Activated CD8-positive, alpha-beta memory T cell treated with anti-CD3 and anti-CD28 coated beads, Interleukin-2, amount 50 U/mL, for 1 hour (primary cell): ENCODE measurements around the gene C3orf62.

Experiments used
- DNase-seq: peaks from one replicate; pipeline ENCODE4 v3.0.0-alpha.2; 2020; ENCODE audit errors: extremely low read depth

Gene C3orf62

GRCh38 chr3:49276475-49277382, at the start of gene C3orf62:
Gene C3orf62, minus strand, starts transcription at chr3:49277232. Its CDS starts 360 bp downstream, at chr3:49276872.
- DNase-seq: peak; percentile 17

GRCh38 chr3:49324768-49325167, 47.7 kb upstream of the C3orf62 start:
- DNase-seq: no peak

GRCh38 chr3:49316696-49317457, 39.8 kb upstream of the C3orf62 start:
- DNase-seq: no peak

GRCh38 chr3:49313896-49314688, 37.1 kb upstream of the C3orf62 start:
- no peak for DNase-seq

GRCh38 chr3:49311283-49311682, 34.3 kb upstream of the C3orf62 start:
- no peak for DNase-seq

- no peak for DNase-seq
Observed at GRCh38 chr3:49310677-49311076, 33.6 kb upstream of the C3orf62 start.

GRCh38 chr3:49305608-49306007, 28.6 kb upstream of the C3orf62 start:
- no peak for DNase-seq

GRCh38 chr3:49302613-49303012, 25.6 kb upstream of the C3orf62 start:
- DNase-seq: no peak

GRCh38 chr3:49300595-49300994, 23.6 kb upstream of the C3orf62 start:
- no peak for DNase-seq

GRCh38 chr3:49298511-49298910, 21.5 kb upstream of the C3orf62 start:
- no peak for DNase-seq

GRCh38 chr3:49296781-49297411, 19.9 kb upstream of the C3orf62 start:
- DNase-seq: no peak

- no peak for DNase-seq
Observed at GRCh38 chr3:49295489-49296058, 18.5 kb upstream of the C3orf62 start.

- no peak for DNase-seq
Observed at GRCh38 chr3:49294343-49294742, 17.3 kb upstream of the C3orf62 start.

GRCh38 chr3:49283997-49284396, 7.0 kb upstream of the C3orf62 start:
- no peak for DNase-seq

GRCh38 chr3:49279376-49279775, 2.3 kb upstream of the C3orf62 start:
- DNase-seq: no peak

- no peak for DNase-seq
Observed at GRCh38 chr3:49278548-49278947, 1.5 kb upstream of the C3orf62 start.

- no peak for DNase-seq
Observed at GRCh38 chr3:49277383-49277775, 347 bp upstream of the C3orf62 start.

- no peak for DNase-seq
Observed at GRCh38 chr3:49273825-49274532, 3.1 kb downstream of the C3orf62 start.

- no peak for DNase-seq
Observed at GRCh38 chr3:49271047-49271446, 6.0 kb downstream of the C3orf62 start.

GRCh38 chr3:49270156-49270500, 6.9 kb downstream of the C3orf62 start:
- DNase-seq: no peak
